NCI-H526 (cell line): ENCODE results near the gene GGT6.
"Not testable (repeated sequence)": the region's sequence is repeated elsewhere in the genome, so short reads cannot be mapped to it uniquely, and the experiment has no call there.

Experiments used
- DNase-seq, 2 experiments: peaks; one replicate each; lab custom pipeline; 2025; lab: John Stamatoyannopoulos, UW

Gene GGT6, protein sequence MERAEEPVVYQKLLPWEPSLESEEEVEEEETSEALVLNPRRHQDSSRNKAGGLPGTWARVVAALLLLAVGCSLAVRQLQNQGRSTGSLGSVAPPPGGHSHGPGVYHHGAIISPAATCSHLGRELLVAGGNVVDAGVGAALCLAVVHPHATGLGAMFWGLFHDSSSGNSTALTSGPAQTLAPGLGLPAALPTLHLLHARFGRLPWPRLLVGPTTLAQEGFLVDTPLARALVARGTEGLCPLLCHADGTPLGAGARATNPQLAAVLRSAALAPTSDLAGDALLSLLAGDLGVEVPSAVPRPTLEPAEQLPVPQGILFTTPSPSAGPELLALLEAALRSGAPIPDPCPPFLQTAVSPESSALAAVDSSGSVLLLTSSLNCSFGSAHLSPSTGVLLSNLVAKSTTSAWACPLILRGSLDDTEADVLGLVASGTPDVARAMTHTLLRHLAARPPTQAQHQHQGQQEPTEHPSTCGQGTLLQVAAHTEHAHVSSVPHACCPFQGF

DNA sequence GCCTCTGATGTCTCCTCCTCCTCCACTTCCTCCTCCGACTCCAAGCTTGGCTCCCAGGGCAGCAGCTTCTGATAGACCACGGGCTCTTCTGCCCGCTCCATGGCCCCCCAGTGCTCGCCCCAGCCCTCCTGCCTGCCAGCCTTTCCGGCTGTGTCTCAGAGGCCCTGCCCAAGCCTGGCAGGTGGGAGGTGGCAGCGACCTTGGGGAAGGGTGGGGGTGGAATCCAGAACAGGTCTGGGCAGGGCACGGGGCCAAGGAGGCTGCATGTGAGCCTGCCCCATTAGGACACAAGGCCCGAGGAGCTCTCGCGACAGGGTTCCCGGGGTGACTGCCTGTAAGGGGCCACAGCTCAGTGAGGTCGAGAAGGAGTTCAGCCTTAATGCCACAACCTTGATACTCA lies at the start of gene GGT6:
Gene GGT6 (minus strand): TSS at position 157 of the 400 bp plus-strand sequence. CDS start 56 bp downstream, at position 101.
- DNase-seq: no peak

DNA sequence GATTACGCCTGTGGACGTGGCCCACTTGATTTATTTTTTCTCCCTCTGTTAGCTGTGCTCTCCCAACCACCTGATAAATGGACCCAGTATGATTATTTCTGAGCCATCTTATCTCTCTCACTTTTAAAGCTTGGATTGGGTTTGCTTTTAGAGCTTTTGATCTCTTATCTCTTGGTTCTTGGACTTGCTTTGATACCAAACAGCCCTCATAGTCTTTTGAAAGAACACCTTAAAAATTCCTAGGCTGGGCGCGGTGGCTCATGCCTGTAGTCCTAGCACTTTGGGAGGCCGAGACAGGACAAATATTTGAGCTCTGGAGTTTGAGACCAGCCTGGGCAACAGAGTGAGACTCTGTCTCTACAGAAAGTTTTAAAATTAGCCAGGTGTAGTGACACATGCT lies 49.8 kb upstream of the GGT6 start:
- no peak for DNase-seq

DNA sequence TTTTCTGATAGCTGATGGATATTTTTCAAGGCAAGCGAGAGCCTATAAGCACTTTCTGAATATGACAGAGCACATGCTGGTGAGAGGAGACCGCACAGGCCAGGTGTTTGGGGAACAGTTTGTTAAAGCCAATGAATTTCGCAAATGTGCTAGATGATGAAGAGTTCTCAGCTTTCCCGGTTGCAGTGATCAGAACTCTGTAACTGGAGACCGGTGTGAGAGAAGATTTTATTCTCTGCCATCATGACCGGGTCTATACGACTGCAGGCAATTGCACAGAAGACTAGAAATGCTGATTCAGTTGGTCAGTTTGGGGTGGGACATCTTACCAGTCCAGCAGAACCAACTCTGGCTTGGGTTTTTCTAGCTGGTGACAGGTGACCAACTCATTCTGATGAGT lies 49.4 kb upstream of the GGT6 start:
- no peak for DNase-seq

DNA sequence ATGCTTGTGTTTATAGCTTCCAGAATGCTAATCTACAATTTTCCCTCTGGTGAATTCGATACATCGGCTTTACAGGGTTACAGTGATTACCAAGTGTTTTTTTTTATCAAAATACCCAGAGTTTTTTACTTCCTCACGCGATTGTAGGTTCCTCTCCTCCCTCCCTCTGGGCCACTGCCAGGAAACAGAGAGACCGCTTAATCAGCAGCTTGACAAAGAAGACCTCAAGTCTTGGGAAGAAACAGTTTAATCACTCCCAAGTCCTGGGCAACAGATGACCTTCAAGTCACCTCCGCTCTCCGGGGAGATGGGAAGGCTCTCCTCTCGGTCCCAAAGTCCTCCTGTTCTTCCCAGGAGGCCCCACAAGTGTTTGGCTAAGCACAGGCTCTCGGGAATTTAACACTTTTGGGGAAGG lies 47.4 kb upstream of the GGT6 start:
- no peak for DNase-seq

DNA sequence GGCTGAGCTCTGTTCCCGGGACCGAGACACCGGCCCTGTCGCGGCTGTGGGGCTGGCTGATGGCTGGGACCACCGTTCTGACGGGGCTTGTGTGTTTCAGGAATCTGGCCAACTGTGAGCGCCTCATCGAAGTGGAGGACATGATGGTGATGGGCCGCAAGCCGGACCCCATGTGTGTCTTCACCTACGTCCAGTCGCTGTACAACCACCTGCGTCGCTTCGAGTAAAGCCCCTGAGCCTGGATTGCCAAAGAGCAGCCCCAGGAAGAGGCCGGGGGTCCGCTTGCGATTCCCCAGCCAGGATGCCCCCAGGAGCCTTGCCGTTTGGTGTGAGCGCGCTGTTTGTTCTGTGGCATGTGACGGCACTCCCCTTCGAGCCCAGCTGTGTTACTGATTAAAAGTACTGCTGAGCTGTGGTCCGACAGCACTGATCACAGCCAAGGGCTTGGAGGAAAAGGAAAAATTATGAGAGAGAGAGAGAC lies 46.9 kb upstream of the GGT6 start:
- no peak for DNase-seq

DNA sequence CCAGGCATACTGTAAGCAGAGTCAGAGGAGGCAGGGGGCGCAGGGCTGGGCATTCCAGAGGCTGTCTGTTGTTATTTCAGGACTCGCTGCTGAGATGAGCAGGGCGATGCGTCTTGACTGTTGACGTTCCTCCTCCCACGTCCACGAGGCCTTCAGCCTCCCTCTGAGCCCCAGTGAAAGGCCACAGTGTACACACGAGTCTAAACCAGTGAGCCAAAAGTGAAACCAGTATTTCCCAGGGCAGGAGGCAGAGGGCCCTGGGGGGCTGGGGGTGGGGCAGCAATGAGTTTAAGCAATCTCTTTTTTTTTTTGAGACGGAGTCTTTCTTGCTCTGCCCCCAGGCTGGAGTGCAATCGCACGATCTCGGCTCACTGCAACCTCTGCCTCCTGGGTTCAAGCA lies 45.4 kb upstream of the GGT6 start:
- DNase-seq: no peak

DNA sequence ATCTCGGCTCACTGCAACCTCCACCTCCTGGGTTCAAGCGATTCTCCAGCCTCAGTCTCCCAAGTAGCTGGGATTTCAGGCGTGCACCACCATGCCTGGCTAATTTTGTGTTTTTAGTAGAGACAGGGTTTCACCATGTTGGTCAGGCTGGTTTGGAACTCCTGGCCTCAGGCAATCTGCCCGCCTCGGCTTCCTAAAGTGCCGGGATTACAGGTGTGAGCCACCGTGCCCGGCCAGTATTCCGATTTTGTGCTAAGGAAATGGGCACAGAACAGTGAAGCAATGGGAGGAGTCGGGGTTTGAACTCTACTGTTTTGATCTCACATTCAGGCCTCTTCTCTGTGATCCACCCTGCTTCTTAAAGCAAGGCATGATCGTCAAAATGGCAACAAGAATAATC lies 44.4 kb upstream of the GGT6 start:
- not testable (repeated sequence) for DNase-seq

DNA sequence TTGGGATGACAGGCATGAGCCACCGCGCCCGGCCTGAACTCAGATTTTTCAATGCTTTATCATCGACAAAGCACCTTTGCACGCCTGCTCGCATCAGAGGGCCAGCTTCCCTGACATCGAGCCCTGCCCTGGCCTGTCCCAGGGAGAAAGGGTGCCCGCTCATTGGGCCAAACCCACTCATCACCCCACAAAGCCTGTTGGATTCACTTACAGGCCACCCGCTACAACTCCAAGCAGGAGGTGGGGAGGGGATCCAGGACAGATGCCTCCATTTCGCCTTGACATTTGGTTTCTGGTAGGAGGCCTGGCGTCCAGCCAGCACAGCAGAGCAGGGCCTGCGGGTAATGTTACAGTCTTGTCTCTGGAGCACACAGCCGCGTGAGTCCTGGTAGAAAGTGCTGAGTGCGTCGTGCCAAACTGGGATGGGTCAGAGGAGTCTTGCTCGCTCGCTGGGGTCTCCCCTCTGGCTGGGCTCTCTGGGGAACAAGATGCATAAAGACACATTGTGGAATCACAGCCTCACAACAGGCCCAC lies 43.8 kb upstream of the GGT6 start:
- DNase-seq: peak in 1 of 2 experiments; percentile 30

DNA sequence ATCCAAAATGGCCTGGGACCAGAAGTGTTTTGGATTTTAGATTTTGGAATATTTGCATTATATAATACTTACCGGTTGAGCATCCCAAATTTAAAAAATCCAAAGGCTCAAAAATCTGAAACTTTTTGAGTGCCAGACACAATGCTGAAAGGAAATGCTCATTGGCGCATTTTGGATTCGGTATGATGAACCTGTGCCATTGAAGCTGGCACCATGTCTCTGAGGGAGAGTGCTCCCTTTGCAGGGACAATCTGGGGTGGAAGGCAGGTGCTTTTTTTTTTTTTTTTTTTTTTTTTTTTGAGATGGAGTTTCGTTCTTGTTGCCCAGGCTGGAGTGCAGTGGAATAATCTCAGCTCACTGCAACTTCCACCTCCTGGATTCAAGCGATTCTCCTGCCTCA lies 41.7 kb upstream of the GGT6 start:
- no peak for DNase-seq

DNA sequence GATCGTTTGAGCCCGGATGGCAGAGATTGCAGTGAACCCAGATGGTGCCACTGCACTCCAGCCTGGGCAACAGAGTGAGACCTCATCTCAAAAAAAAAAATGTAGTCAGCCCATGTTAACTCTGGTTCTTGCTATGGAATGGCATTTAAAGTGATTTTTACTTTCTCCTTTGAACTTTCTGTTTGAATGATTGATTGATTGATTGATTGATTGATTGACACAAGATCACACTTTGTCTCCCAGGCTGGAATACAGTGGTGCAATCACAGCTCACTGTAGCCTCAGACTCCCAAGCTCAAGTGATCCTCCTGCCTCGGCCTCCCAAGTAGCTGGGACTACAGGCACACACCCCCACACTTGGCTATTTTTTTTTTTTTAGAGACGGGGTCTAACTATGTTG lies 40.9 kb upstream of the GGT6 start:
- no peak for DNase-seq

DNA sequence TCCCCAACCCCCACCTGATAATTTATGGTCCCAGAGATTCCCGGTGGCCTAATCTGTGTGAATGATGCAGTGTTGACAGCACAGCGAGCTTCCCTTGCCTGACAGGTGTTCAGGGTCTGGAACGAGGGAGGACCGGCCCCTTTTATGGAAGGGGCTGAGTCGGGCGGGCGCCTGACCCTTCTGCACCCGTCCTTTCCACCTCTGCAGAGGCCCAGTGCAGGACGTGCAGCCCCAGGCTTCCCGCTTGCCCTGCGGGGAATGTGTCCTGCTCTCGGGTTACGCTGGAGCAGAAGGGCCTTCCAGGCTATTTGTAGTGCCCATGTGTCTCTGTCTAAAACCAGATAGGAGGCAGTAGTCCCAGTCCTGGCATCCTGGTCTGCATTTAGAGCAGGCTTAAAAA lies 40.2 kb upstream of the GGT6 start:
- DNase-seq: no peak

DNA sequence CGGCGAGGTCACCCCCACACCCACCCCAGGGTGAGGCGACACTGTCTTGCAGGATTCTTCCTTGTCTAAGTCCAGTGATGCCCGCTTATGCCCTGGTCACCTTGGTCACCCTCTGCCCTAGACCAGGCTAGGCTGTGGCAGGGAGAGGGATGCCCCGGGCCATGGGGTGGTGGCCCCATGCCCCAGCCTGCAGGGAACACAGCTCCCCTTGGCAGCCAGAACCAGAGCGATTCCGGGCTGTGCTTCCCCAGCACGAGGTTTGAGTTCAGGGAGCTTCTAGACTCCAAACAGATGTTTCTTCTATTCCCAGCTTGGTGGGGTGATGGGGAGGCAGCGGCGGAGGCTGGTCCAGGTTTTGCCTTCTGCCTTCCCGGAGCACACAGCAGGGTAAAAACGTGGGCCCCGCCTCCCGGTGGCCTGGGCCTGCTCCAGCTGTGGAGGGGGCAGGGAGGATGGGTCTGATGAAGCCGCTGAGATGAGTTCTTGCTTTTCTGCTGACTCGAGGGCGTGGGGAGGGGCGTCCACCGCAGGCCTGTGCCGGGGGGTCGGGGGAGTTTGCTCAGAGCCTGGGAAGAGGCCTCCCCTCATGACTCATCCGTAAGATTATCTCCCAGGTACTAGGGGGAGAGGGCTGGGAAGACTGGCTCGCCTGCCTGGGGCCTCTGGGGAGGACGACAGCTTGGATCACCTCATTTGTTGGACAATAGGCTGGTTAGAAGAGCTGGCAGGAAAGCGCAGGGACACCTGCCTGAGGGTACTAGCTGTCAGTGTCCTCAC lies 39.3 kb upstream of the GGT6 start:
- DNase-seq: peak in 1 of 2 experiments; percentile 30

DNA sequence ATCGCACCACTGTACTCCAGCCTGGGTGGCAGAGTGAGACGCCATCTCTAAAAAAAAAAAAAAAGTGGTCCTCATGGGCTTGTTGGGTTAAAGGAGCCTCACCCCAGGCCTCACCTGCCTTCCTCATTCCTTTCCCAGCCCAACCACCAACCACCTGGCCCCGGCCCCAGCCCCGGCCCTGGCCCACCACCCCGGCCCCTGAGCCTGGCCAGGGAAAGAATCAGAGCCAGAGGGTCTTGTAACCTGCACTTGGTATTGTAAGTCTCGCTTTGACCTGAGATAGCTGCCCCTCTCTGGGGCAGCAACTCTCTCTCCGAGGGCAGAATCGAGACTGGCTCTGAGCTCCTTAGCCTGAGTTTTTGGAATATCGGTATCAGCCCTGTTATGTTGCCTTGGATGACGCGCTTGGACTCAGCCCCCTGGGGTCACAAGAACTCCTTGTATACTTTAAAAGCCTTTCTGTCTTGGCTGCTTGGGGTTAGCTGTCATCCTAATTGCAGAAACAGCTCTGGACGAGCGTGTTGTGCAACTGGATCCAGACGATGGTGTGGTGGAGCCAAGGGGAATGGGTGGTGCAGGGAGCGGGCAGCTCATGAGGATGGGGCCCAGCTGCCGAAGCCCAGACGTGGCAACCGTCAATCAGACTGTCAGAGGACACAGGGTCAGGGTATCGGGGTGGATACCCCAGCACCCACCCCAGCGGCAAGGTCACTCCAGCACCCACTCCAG lies 38.6 kb upstream of the GGT6 start:
- no peak for DNase-seq

DNA sequence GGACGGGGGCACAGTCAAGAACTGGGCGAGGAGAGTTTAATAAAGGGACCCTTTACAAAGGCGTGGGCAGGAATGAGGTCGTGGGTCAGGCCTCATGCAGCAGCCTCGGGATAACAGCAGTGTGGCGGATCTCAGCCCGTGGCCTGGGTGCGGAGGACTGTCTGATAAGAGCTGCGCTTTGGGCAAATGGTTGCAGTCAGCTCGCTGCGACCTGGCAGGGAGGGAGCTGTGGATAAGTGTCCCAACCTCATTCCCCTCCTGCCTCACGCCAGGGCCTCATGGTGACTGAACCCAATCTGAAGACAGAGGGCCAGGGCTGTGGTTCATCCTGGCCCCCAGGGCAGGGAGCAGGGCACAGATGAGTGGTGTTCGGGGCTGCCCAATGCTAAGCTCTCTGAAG lies 37.6 kb upstream of the GGT6 start:
- no peak for DNase-seq

DNA sequence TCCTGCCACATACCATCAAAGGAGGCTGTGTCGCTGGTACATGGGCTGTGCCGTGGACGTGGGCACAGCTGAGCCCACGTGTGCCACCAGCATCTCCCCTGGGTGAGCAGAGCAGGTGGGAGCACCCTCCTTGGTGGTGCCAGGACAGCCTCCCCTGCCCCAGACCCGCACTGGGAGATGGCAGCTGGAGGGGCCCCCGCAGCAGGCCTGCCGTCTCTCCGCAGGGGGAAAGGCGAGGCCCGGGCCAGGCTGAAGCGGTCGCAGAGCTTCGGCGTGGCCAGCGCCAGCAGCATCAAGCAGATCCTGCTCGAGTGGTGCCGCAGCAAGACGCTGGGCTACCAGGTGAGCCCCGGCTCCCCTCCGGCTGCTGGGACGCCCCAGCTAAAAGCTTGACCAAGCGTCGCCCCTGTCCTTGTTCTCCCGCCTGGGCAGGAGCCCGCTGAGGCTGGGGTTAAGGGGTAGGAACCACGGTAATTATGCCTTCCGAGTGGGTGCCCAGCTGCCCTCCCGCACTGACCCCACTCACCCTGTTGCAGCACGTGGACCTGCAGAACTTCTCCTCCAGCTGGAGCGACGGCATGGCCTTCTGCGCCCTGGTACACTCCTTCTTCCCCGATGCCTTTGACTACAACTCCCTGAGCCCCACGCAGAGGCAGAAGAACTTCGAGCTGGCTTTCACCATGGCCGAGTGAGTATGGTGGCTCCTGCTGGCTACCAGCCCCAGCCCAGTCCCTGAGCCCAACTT lies 36.4 kb upstream of the GGT6 start:
- DNase-seq: no peak

DNA sequence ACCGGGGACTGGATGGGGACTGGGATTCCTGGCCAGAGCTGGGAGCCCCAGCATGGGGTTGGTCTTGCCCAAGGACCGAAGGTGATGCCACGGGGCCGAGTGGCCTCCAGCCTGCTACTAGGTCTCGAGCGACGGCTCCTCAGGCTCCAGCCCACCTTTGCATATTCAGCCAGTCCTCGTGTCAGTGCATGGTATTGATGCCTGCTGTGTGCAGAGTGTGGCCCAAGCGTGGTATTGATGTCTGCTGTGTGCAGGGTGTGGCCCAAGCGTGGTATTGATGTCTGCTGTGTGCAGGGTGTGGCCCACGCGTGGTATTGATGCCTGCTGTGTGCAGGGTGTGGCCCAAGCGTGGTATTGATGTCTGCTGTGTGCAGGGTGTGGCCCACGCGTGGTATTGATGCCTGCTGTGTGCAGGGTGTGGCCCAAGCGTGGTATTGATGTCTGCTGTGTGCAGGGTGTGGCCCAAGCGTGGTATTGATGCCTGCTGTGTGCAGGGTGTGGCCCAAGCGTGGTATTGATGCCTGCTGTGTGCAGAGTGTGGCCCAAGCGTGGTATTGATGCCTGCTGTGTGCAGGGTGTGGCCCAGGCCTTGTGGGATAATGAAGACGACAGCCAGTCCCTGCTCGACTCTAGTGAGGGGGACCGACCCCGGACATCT lies 35.4 kb upstream of the GGT6 start:
- DNase-seq: not testable (repeated sequence)

DNA sequence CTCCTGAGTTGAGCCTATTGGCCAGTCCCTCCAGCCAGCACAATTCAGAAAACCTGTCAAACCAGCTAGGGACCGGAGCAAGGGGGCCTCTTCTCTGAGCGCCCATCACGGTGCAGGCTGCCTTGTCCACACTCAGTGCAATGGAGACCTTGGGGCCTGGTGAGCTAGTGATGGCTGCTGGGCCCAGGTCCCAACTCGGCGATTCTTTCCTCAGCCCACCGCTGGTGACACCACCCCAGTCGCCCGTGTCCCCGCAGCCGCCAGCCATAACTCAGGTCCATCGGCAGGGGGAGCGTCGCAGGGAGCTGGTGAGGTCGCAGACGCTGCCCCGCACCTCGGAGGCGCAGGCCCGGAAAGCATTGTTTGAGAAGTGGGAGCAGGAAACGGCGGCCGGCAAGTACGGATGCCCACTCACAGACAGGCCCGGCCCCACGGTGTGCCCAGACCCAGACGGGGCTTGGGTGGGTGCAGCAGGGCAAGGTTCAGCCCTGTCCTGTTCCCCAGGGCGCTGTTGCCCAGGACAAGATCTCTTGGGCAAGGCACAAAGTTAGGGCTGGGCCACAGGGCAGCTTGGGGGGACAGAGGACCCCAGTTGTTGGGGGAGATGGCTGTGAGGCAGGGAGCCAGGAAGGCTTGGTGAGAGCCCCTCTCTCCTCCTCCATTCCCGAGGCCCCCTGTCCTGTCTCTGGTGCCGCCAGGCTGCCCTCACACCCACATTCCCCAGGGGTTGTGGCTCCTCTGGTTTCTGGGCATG lies 34.7 kb upstream of the GGT6 start:
- peak in 1 of 2 experiments; percentile 59 for DNase-seq

DNA sequence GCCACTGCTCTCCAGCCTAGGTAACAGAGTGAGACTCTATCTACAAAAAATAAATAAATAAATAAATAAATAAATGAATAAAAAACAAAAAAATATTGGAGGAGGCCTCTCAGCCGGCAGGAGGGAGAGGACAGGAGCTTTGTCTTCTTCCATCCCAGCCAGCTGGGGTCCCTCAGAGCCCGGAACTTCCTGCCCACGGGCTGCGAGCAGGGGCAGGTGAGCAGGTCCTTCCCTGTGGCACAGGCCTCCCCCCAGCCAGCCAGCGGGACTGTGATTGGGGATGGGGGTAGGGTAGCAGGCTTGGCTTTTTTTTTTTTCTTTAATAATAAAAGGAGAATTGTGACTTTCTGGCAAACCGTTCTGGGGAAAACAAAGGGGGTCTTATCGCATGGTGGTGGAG lies 34.0 kb upstream of the GGT6 start:
- DNase-seq: no peak

DNA sequence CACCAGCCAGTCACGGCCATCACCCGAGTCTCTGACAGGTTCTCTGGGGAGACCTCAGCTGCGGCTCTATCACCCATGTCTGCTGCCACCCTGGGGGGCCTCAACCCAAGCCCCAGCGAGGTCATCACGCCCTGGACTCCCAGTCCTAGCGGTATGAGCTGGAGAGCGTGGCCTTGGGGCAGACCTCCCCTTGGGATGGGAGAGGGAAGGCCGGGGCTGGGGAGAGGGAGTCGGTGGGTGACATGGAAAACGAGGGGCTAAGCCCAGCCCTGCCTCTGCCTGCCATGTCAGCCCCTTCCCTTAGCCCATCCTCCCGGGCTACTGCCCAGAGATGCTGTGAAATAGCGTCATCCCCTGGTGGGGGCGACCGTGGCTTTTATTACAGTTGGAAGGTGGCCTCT lies 32.6 kb upstream of the GGT6 start:
- no peak for DNase-seq
